Measurements from ENCODE around the gene PPP2R5A.
"Not testable (repeated sequence)": the region's sequence is repeated elsewhere in the genome, so short reads cannot be mapped to it uniquely, and the experiment has no call there.

The PPP2R5A gene

GRCh38 chr1:212302745-212303383 is 17.7 kb downstream of the PPP2R5A start:
- DNase-seq (ENCODE audit: low spot score): no peak
- ChIA-PET CTCF (no interaction called here), POLR2A (ENCODE audit: low non-redundant PET) (no interaction called here)
- no peak for TF ChIP-seq CTCF (conservative IDR thresholded peaks at IDR 0.05; ENCODE audit: low read depth)
- H3K27ac ChIP-seq: no peak overlapping the region

- DNase-seq (ENCODE audit: low spot score): no peak
- ChIA-PET POLR2A (ENCODE audit: low non-redundant PET) (no interaction called here), CTCF (no interaction called here)
- TF ChIP-seq CTCF (conservative IDR thresholded peaks at IDR 0.05; ENCODE audit: low read depth): no peak
- H3K27ac ChIP-seq: no peak overlapping the region
Observed at GRCh38 chr1:212305342-212305741, 20.1 kb downstream of the PPP2R5A start.

GRCh38 chr1:212305984-212306452 is 20.8 kb downstream of the PPP2R5A start:
- POLR2A ChIA-PET (ENCODE audit: low non-redundant PET): not testable (repeated sequence)
- CTCF ChIA-PET: interaction anchor here (0.7 kb wide), 2 partner anchors 49 to 54 kb away, joined by 3 to 6 read pairs; no protein-coding TSS in a partner anchor

GRCh38 chr1:212309967-212310366 is 24.8 kb downstream of the PPP2R5A start:
- no peak overlapping the region for H3K27ac ChIP-seq
- TF ChIP-seq CTCF (conservative IDR thresholded peaks at IDR 0.05; ENCODE audit: low read depth): no peak
- ChIA-PET POLR2A (ENCODE audit: low non-redundant PET) (no interaction called here), CTCF (interaction anchor here (0.6 kb wide), 1 partner anchor 305 kb away, joined by 3 read pairs; no protein-coding TSS in a partner anchor)
- no peak for DNase-seq (ENCODE audit: low spot score)

More at GRCh38 chr1:212305984-212306452, 20.8 kb downstream of the PPP2R5A start:
- H3K27ac ChIP-seq; DNase-seq (ENCODE audit: low spot score): not testable (repeated sequence)

- TF ChIP-seq CTCF (conservative IDR thresholded peaks at IDR 0.05; ENCODE audit: low read depth): no peak
- no peak overlapping the region for H3K27ac ChIP-seq
- POLR2A ChIA-PET (ENCODE audit: low non-redundant PET): no interaction called here
- CTCF ChIA-PET: interaction anchor here (0.6 kb wide), 1 partner anchor 306 kb away, joined by 3 read pairs; no protein-coding TSS in a partner anchor
- no peak for DNase-seq (ENCODE audit: low spot score)
Observed at GRCh38 chr1:212310383-212310782, 25.2 kb downstream of the PPP2R5A start.

GRCh38 chr1:212311836-212312497 is 26.8 kb downstream of the PPP2R5A start:
- H3K27ac ChIP-seq: no peak overlapping the region
- TF ChIP-seq CTCF (conservative IDR thresholded peaks at IDR 0.05; ENCODE audit: low read depth): no peak
- ChIA-PET CTCF (interaction anchor here (1.0 kb wide), 1 partner anchor 31 kb away, joined by 3 read pairs; no protein-coding TSS in a partner anchor), POLR2A (ENCODE audit: low non-redundant PET) (no interaction called here)
- no peak for DNase-seq (ENCODE audit: low spot score)

- H3K27ac ChIP-seq: no peak overlapping the region
- CTCF ChIA-PET: interaction anchor here (0.6 kb wide), 1 partner anchor 157 kb away, joined by 4 read pairs; no protein-coding TSS in a partner anchor
- POLR2A ChIA-PET (ENCODE audit: low non-redundant PET): no interaction called here
- no peak for DNase-seq (ENCODE audit: low spot score)
- no peak for TF ChIP-seq CTCF (conservative IDR thresholded peaks at IDR 0.05; ENCODE audit: low read depth)
Observed at GRCh38 chr1:212313616-212314015, 28.4 kb downstream of the PPP2R5A start.
